Upper lobe of right lung (tissue), 1 donor: ENCODE data around the gene CERS3. TPM values are rescaled to one million over a fixed set of nuclear protein-coding genes. Genes with fewer than 3 reads are reported as not detected.

ENCODE experiments used
- ATAC-seq: fragments of 200-7000 bp; cut with Tn5 transposase; one replicate; pipeline ENCODE4 v1.9.1; 2020; ENCODE audit warnings: mild to moderate bottlenecking, moderate library complexity
- DNase-seq: peaks from one replicate; pipeline ENCODE4 v3.0.0-alpha.2; 2020
- H3K27ac ChIP-seq: fragments of 200-600 bp; one replicate; pipeline ENCODE4 v1.8.0; 2022
- H3K27me3 ChIP-seq: fragments of 200-600 bp; one replicate; pipeline ENCODE4 v1.8.0; 2022; ENCODE audit warnings: mild to moderate bottlenecking
- H3K36me3 ChIP-seq: fragments of 200-600 bp; one replicate; pipeline ENCODE4 v1.8.0; 2022
- H3K4me1 ChIP-seq: fragments of 200-600 bp; one replicate; pipeline ENCODE4 v1.8.0; 2022
- H3K4me3 ChIP-seq: fragments of 200-600 bp; one replicate; pipeline ENCODE4 v1.8.0; 2022; ENCODE audit warnings: mild to moderate bottlenecking
- H3K9me3 ChIP-seq: fragments of 200-600 bp; one replicate; pipeline ENCODE4 v1.8.0; 2022
- CTCF ChIP-seq: fragments of 200-600 bp; IDR thresholded peaks from one replicate; pipeline ENCODE4 v1.8.0; 2022; ENCODE audit warnings: antibody characterized with exemption
- intact Hi-C: fragments of 100-400 bp; cut with DNase I; formaldehyde crosslinking; loops from one replicate; pipeline ENCODE4 v1.11.0; 2022
- total RNA-seq: library from RNA; stranded (reverse); fragmentation: NEBNext Ultra II Directional; extraction: Animal tissue kit (Norgen Biotek cat#: 25700); gene quantifications from one replicate; pipeline ENCODE4 v1.2.1, GENCODE V29; 2021
- donor health status: DM: no; HTN: yes; CAD: no; lungs with severe emphysema.

Gene CERS3
- total RNA-seq, 1 donor from 2014 or later = not detected

- TF ChIP-seq CTCF = no peak
- intact Hi-C loops = no loop called here
- Histone ChIP-seq H3K9me3 (no peaks in the 10 kb centered on the region), H3K27ac (no peak overlapping the region), H3K36me3 (no peaks in the 10 kb centered on the region), H3K4me1 (no peaks in the 10 kb centered on the region), H3K4me3 (no peak overlapping the region), H3K27me3 (no peaks in the 10 kb centered on the region)
- DNase-seq (no peak), ATAC-seq (no peak)
Measured at GRCh38 chr15:100434038-100434437, 94.7 kb downstream of the CERS3 start.

- no peak for DNase-seq
- TF ChIP-seq CTCF = no peak
- peak; percentile 19 for ATAC-seq
Measured at GRCh38 chr15:100433304-100433703, 95.4 kb downstream of the CERS3 start.

GRCh38 chr15:100430411-100430810 lies 98.3 kb downstream of the CERS3 start:
- Histone ChIP-seq H3K9me3 (no peaks in the 10 kb centered on the region), H3K27ac (no peak overlapping the region), H3K4me3 (no peak overlapping the region), H3K4me1 (no peaks in the 10 kb centered on the region), H3K27me3 (no peaks in the 10 kb centered on the region), H3K36me3 (no peaks in the 10 kb centered on the region)
- TF ChIP-seq CTCF = no peak
- DNase-seq = no peak
- no peak for ATAC-seq
- intact Hi-C loops = no loop called here

More at GRCh38 chr15:100433304-100433703, 95.4 kb downstream of the CERS3 start:
- H3K27me3 ChIP-seq = no peaks in the 10 kb centered on the region
- H3K4me3 ChIP-seq = no peak overlapping the region
- H3K9me3 ChIP-seq = no peaks in the 10 kb centered on the region
- H3K4me1 ChIP-seq = no peaks in the 10 kb centered on the region
- no peak overlapping the region for H3K27ac ChIP-seq
- intact Hi-C loops = no loop called here
- no peaks in the 10 kb centered on the region for H3K36me3 ChIP-seq

GRCh38 chr15:100429116-100429728 lies 99.5 kb downstream of the CERS3 start:
- TF ChIP-seq CTCF = no peak
- Histone ChIP-seq H3K4me1 (no peaks in the 10 kb centered on the region), H3K4me3 (no peak overlapping the region), H3K27ac (no peak overlapping the region), H3K36me3 (no peaks in the 10 kb centered on the region), H3K9me3 (peaks cover 11% of the 10 kb centered on the region), H3K27me3 (no peaks in the 10 kb centered on the region)
- intact Hi-C loops = no loop called here
- ATAC-seq = peak; percentile 25
- DNase-seq = no peak

GRCh38 chr15:100426937-100427336 lies 101.8 kb downstream of the CERS3 start:
- Histone ChIP-seq H3K27me3 (no peaks in the 10 kb centered on the region), H3K36me3 (no peaks in the 10 kb centered on the region), H3K27ac (no peak overlapping the region), H3K9me3 (peaks cover 13% of the 10 kb centered on the region), H3K4me3 (no peak overlapping the region), H3K4me1 (no peaks in the 10 kb centered on the region)
- no peak for DNase-seq
- TF ChIP-seq CTCF = no peak
- intact Hi-C loops = no loop called here
- ATAC-seq = no peak

- H3K4me3 ChIP-seq = no peak overlapping the region
- no peaks in the 10 kb centered on the region for H3K36me3 ChIP-seq
- no peaks in the 10 kb centered on the region for H3K9me3 ChIP-seq
- H3K27ac ChIP-seq = no peak overlapping the region
- intact Hi-C loops = no loop called here
- no peak for TF ChIP-seq CTCF
- no peaks in the 10 kb centered on the region for H3K27me3 ChIP-seq
- DNase-seq (no peak), ATAC-seq (no peak)
- H3K4me1 ChIP-seq = no peaks in the 10 kb centered on the region
Measured at GRCh38 chr15:100405179-100405578, 123.6 kb downstream of the CERS3 start.
